ENCODE data around the gene PDAP1.

GRCh38 chr7:99451936-99452335 lies 43.5 kb upstream of the PDAP1 start:
- TF ChIP-seq CTCF (conservative IDR thresholded peaks at IDR 0.05) (no peak), ZFX (IDR thresholded peaks at IDR 0.05) (no peak)
